Hepatic stellate cell (primary cell): ENCODE data around the gene TAS2R40.
A peak's percentile ranks its signal among the peaks of the same experiment; 100 is the strongest.
"Not testable (repeated sequence)": the region's sequence is repeated elsewhere in the genome, so short reads cannot be mapped to it uniquely, and the experiment has no call there.

ENCODE experiments used
- DNase-seq: peaks from one replicate; pipeline ENCODE4 v3.0.0; 2011; ENCODE audit warnings: low spot score

The TAS2R40 gene

GRCh38 chr7:143250822-143251221 lies 29.0 kb downstream of the TAS2R40 start:
- DNase-seq: no peak

- no peak for DNase-seq
These were observed 30.2 kb downstream of the TAS2R40 start for GRCh38 chr7:143252006-143252405.

- no peak for DNase-seq
These were observed 33.7 kb downstream of the TAS2R40 start for GRCh38 chr7:143255564-143255963.

GRCh38 chr7:143256325-143256724 lies 34.5 kb downstream of the TAS2R40 start:
- DNase-seq: no peak

- no peak for DNase-seq
These were observed 35.1 kb downstream of the TAS2R40 start for GRCh38 chr7:143256932-143257331.

GRCh38 chr7:143257501-143257900 lies 35.7 kb downstream of the TAS2R40 start:
- DNase-seq: no peak

- peak; percentile 8 for DNase-seq
These were observed 37.0 kb downstream of the TAS2R40 start for GRCh38 chr7:143258831-143259230.

- no peak for DNase-seq
These were observed 37.9 kb downstream of the TAS2R40 start for GRCh38 chr7:143259765-143260164.

GRCh38 chr7:143261901-143262300 lies 40.1 kb downstream of the TAS2R40 start:
- no peak for DNase-seq

GRCh38 chr7:143263266-143264195 lies 41.7 kb downstream of the TAS2R40 start, which contains the start of gene GSTK1:
GSTK1 (plus strand) TSS chr7:143263441; CDS start chr7:143263514, 73 bp downstream.
- DNase-seq: peak; percentile 82

GRCh38 chr7:143264196-143264568 lies 42.3 kb downstream of the TAS2R40 start:
- not testable (repeated sequence) for DNase-seq

GRCh38 chr7:143265017-143265693 lies 43.3 kb downstream of the TAS2R40 start:
- no peak for DNase-seq

- no peak for DNase-seq
These were observed 47.4 kb downstream of the TAS2R40 start for GRCh38 chr7:143269251-143269650.

GRCh38 chr7:143271240-143271639 lies 49.4 kb downstream of the TAS2R40 start:
- no peak for DNase-seq
